IPS-18c (cell line): Measurements from ENCODE around the gene WSCD2.
A peak's percentile ranks its signal among the peaks of the same experiment; 100 is the strongest.

Experiments
- H3K4me3 ChIP-seq: 2 replicates; pipeline ENCODE4 v1.7.0; 2013; ENCODE audit warnings: low read depth, mild to moderate bottlenecking, low read length, moderate library complexity; ENCODE audit not compliant: insufficient read depth
- H3K9me3 ChIP-seq: one replicate; pipeline ENCODE4 v1.6.1; 2013; ENCODE audit warnings: mild to moderate bottlenecking, low read length, moderate library complexity; ENCODE audit not compliant: control insufficient read depth, insufficient read depth

WSCD2 gene

GRCh38 chr12:108119974-108120862 is 8.9 kb upstream of the WSCD2 start:
- Histone ChIP-seq H3K9me3 (no peaks in the 10 kb centered on the region), H3K4me3 (no peak overlapping the region)

- Histone ChIP-seq H3K4me3 (no peak overlapping the region), H3K9me3 (no peaks in the 10 kb centered on the region)
Measured at GRCh38 chr12:108120863-108121165, 8.3 kb upstream of the WSCD2 start.

GRCh38 chr12:108121320-108121719 is 7.8 kb upstream of the WSCD2 start:
- Histone ChIP-seq H3K9me3 (no peaks in the 10 kb centered on the region), H3K4me3 (no peak overlapping the region)

- Histone ChIP-seq H3K9me3 (no peaks in the 10 kb centered on the region), H3K4me3 (no peak overlapping the region)
Measured at GRCh38 chr12:108121728-108122471, 7.2 kb upstream of the WSCD2 start.

GRCh38 chr12:108122644-108123043 is 6.4 kb upstream of the WSCD2 start:
- H3K4me3 ChIP-seq, result no peak overlapping the region

GRCh38 chr12:108123402-108123801 is 5.7 kb upstream of the WSCD2 start:
- no peak overlapping the region for H3K4me3 ChIP-seq

More at GRCh38 chr12:108122644-108123043, 6.4 kb upstream of the WSCD2 start:
- no peaks in the 10 kb centered on the region for H3K9me3 ChIP-seq

GRCh38 chr12:108125073-108125472 is 4.0 kb upstream of the WSCD2 start:
- H3K4me3 ChIP-seq, result no peak overlapping the region
- H3K9me3 ChIP-seq, result peaks cover 3% of the 10 kb centered on the region

More at GRCh38 chr12:108123402-108123801, 5.7 kb upstream of the WSCD2 start:
- H3K9me3 ChIP-seq, result no peaks in the 10 kb centered on the region

GRCh38 chr12:108126212-108126611 is 2.9 kb upstream of the WSCD2 start:
- H3K9me3 ChIP-seq, result peaks cover 3% of the 10 kb centered on the region
- H3K4me3 ChIP-seq, result no peak overlapping the region

- no peak overlapping the region for H3K4me3 ChIP-seq
- peaks cover 3% of the 10 kb centered on the region for H3K9me3 ChIP-seq
Measured at GRCh38 chr12:108126990-108127501, 2.0 kb upstream of the WSCD2 start.

- Histone ChIP-seq H3K4me3 (no peak overlapping the region), H3K9me3 (peaks cover 3% of the 10 kb centered on the region)
Measured at GRCh38 chr12:108127654-108128053, 1.4 kb upstream of the WSCD2 start.

GRCh38 chr12:108128221-108129016 is 669 bp upstream of the WSCD2 start:
- H3K9me3 ChIP-seq, result peaks cover 3% of the 10 kb centered on the region
- H3K4me3 ChIP-seq, result peak overlapping the region; percentile 68; the same call in 1 of the 2 replicates

- H3K4me3 ChIP-seq, result no peak overlapping the region
- peaks cover 3% of the 10 kb centered on the region for H3K9me3 ChIP-seq
Measured at GRCh38 chr12:108131035-108131434, 1.9 kb downstream of the WSCD2 start.

- no peak overlapping the region for H3K4me3 ChIP-seq
Measured at GRCh38 chr12:108131657-108132126, 2.6 kb downstream of the WSCD2 start.

GRCh38 chr12:108133482-108133881 is 4.4 kb downstream of the WSCD2 start:
- H3K9me3 ChIP-seq, result peaks cover 3% of the 10 kb centered on the region

More at GRCh38 chr12:108131657-108132126, 2.6 kb downstream of the WSCD2 start:
- H3K9me3 ChIP-seq, result peaks cover 3% of the 10 kb centered on the region

GRCh38 chr12:108134744-108135143 is 5.7 kb downstream of the WSCD2 start:
- Histone ChIP-seq H3K4me3 (no peak overlapping the region), H3K9me3 (peaks cover under 1% of the 10 kb centered on the region)

More at GRCh38 chr12:108133482-108133881, 4.4 kb downstream of the WSCD2 start:
- no peak overlapping the region for H3K4me3 ChIP-seq

- Histone ChIP-seq H3K9me3 (no peaks in the 10 kb centered on the region), H3K4me3 (no peak overlapping the region)
Measured at GRCh38 chr12:108135627-108136026, 6.5 kb downstream of the WSCD2 start.

GRCh38 chr12:108136697-108137096 is 7.6 kb downstream of the WSCD2 start:
- no peak overlapping the region for H3K4me3 ChIP-seq
- H3K9me3 ChIP-seq, result no peaks in the 10 kb centered on the region
